ENCODE measurements around the gene CLEC2D.

The CLEC2D gene

GRCh38 chr12:9706086-9706685, 36.7 kb downstream of the CLEC2D start:
- DNase-seq (ENCODE audit: extremely low spot score) = no peak

GRCh38 chr12:9707356-9707755, 37.8 kb downstream of the CLEC2D start:
- DNase-seq (ENCODE audit: extremely low spot score) = no peak
- ChIA-PET CTCF (interaction anchor here (1.0 to 5.9 kb wide), 10 partner anchors 8 to 374 kb away, joined by 3 to 26 read pairs (median 14); partner anchors contain the start of gene CLEC2D), POLR2A (no interaction called here)
- TF ChIP-seq CTCF (IDR thresholded peaks at IDR 0.05; ENCODE audit: control extremely low read depth, extremely low read depth, low read depth, missing control alignments) = no peak

More at GRCh38 chr12:9706086-9706685, 36.7 kb downstream of the CLEC2D start:
- POLR2A ChIA-PET = no interaction called here
- CTCF ChIA-PET = interaction anchor here (1.0 to 5.9 kb wide), 7 partner anchors 9 to 372 kb away, joined by 3 to 26 read pairs (median 3); partner anchors contain the start of gene CLEC2D
- no peak for TF ChIP-seq CTCF (IDR thresholded peaks at IDR 0.05; ENCODE audit: control extremely low read depth, extremely low read depth, low read depth, missing control alignments)

DNA sequence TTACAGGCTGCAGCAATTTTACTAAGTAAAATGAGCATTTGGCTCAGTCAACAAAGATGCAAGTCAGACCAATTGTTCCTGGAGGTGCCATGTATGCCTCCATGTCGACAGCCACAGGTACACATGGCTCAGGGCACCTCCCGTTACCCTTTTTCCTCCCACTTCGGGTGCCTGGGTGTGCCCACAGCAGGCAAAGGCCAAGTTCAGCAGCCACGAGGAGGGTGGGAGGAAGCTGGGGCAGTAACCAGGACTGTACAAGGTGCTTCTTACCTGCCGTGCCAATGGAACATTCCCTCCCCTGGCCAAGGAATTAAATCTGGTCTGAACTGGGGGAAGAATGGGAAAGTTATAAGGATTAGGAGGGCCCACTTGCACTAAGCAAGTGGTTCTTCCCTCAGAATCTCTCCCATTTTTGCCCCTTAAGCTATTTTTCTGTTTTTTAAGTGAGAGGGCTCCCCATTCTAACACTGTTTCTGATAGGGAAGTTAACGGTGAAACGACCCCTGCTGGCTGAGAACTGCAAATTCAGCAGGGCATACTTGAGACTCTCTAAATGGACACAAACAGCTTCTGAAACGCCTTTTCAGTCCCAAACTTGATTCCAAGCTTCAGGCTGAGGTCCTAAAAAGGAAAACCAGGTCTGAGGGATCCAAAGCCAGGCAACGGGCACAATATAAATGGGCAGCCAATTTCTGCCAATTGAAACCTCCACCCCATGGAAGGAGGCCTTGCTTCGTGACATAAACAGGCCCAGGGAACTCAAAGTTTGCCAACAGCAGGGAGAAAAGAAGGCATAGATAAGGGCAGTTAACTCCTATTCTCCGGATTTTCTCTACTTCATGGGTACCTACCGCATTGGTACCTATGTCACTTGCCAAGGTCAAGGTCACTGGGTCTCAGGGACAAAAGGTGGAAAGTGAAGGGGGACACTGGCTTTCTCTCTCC, 38.6 kb downstream of the CLEC2D start:
- peak; percentile 71 for TF ChIP-seq CTCF (IDR thresholded peaks at IDR 0.05; ENCODE audit: control extremely low read depth, extremely low read depth, low read depth, missing control alignments)
- ChIA-PET CTCF (interaction anchor here (0.6 to 5.9 kb wide), 23 partner anchors 10 to 377 kb away, joined by 3 to 26 read pairs (median 5); partner anchors contain the start of gene CLEC2D), POLR2A (interaction anchor here (0.6 to 1.7 kb wide), 2 partner anchors 39 to 53 kb away, joined by 3 to 5 read pairs; partner anchors contain the start of genes CD69 and CLEC2D)
- peak; percentile 19 for DNase-seq (ENCODE audit: extremely low spot score)

- TF ChIP-seq CTCF (IDR thresholded peaks at IDR 0.05; ENCODE audit: control extremely low read depth, extremely low read depth, low read depth, missing control alignments) = no peak
- ChIA-PET POLR2A (interaction anchor here (1.7 kb wide), 1 partner anchor 40 kb away, joined by 5 read pairs; the partner anchor contains the start of gene CLEC2D), CTCF (interaction anchor here (0.6 to 5.9 kb wide), 21 partner anchors 9 to 378 kb away, joined by 3 to 26 read pairs (median 6); partner anchors contain the start of gene CLEC2D)
- DNase-seq (ENCODE audit: extremely low spot score) = no peak
These were observed 39.3 kb downstream of the CLEC2D start for GRCh38 chr12:9708853-9709252.

- POLR2A ChIA-PET = interaction anchor here (0.5 to 0.6 kb wide), 2 partner anchors 36 to 63 kb away, joined by 3 read pairs; no protein-coding TSS in a partner anchor
- DNase-seq (ENCODE audit: extremely low spot score) = no peak
- CTCF ChIA-PET = interaction anchor here (1.0 to 5.9 kb wide), 14 partner anchors 10 to 379 kb away, joined by 3 to 19 read pairs (median 4); no protein-coding TSS in a partner anchor
- TF ChIP-seq CTCF (IDR thresholded peaks at IDR 0.05; ENCODE audit: control extremely low read depth, extremely low read depth, low read depth, missing control alignments) = no peak
These were observed 41.3 kb downstream of the CLEC2D start for GRCh38 chr12:9710584-9711375.

Measured in GM10248 (cell line).